ENCODE data around the gene ADAT3.

Gene ADAT3

DNA sequence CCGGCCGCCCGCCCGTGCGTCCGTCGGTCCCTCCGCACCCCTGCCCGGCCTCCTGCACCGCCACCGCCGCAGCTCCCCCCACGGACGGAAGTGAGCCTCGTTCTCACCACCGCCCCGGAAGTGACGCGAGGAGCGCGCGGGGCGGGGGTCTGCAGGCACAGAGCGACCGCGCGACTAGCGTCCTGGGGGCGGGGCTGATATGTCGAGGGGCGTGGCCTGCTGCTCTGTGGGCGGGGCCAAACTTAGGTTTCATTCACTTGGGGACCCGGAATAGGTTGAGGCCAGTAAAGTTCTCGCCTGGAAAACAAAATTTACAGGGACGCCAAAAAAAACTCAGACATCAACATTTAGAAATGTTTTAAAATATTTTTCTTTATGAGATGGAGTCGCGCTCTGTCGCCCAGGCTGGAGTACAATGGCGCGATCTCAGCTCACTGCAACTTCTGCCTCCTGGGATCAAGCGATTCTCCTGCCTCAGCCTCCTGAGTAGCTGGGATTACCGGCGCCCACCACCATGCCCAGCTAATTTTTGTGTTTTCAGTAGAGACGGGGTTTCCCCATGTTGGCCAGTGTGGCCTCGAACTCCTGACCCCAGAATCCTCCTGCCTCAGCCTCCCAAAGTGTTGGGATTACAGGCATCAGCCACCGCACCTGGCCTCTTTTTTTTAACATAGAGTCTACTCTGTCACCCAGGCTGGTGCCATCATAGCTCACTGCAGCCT lies 19.6 kb upstream of the ADAT3 start, which contains the start of gene ABHD17A:
TSS of gene ABHD17A (minus strand) at position 99 of the 722 bp plus-strand sequence. CDS start 3,930 bp downstream, outside the sequence.
- peak; percentile 77 for TF ChIP-seq CREB1 (IDR thresholded peaks at IDR 0.05; ENCODE audit: low read depth)
- peak; percentile 58; the same call in 1 of the 2 replicates for TF ChIP-seq TAF1 (IDR thresholded peaks at IDR 0.05; ENCODE audit: low read depth)

DNA sequence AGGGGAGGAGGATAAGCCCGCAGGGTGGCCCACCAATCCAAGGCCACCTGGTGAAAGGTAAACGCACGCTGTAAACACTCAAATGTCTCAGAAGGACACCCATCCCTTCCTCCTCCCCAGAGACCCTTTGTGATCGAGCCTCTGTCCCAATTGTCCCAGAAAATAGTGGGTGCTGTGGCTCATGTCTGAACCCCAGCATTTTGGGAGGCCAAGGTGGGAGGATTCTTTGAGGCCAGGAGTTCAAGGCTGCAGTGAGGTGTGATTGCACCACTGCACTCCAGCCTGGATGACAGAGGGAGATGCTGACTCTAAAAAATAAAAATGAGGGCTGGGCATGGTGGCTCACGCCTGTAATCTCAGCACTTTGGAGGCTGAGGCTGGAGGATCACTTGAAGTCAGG lies 16.8 kb upstream of the ADAT3 start:
- TF ChIP-seq, protein P1, sequence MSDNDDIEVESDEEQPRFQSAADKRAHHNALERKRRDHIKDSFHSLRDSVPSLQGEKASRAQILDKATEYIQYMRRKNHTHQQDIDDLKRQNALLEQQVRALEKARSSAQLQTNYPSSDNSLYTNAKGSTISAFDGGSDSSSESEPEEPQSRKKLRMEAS (IDR thresholded peaks at IDR 0.05): no peak

DNA sequence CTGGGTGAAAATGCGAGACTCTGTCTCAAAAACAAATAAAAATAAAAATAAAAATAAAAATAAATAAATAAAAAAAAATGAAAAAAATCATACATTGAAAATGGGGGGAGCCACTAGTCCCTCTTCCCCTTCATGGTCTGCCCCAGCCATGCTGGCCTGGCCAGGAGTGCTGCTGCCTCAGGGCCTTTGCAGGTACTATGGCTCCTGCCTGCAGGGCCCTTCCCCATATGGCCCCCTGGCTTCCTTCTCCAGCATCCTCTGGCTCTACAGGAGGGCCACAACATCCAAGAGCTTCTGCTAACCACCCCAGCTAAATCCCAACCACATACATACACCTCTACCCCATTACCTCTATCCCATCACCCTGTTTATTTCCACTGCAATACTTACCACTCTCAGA lies 15.3 kb upstream of the ADAT3 start:
- TF ChIP-seq FOXM1 (IDR thresholded peaks at IDR 0.05; ENCODE audit: borderline replicate concordance, low read depth): no peak
- no peak for TF ChIP-seq EP300 (IDR thresholded peaks at IDR 0.05; ENCODE audit: borderline replicate concordance)
- TF ChIP-seq EGR1 (IDR thresholded peaks at IDR 0.05): no peak
- TF ChIP-seq CEBPB (IDR thresholded peaks at IDR 0.05): no peak
- no peak for TF ChIP-seq ZBTB7A (IDR thresholded peaks at IDR 0.05; ENCODE audit: low read depth)
- no peak for TF ChIP-seq TAF1 (IDR thresholded peaks at IDR 0.05; ENCODE audit: low read depth)
- TF ChIP-seq TEAD4 (IDR thresholded peaks at IDR 0.05): no peak
- TF ChIP-seq, protein P2, sequence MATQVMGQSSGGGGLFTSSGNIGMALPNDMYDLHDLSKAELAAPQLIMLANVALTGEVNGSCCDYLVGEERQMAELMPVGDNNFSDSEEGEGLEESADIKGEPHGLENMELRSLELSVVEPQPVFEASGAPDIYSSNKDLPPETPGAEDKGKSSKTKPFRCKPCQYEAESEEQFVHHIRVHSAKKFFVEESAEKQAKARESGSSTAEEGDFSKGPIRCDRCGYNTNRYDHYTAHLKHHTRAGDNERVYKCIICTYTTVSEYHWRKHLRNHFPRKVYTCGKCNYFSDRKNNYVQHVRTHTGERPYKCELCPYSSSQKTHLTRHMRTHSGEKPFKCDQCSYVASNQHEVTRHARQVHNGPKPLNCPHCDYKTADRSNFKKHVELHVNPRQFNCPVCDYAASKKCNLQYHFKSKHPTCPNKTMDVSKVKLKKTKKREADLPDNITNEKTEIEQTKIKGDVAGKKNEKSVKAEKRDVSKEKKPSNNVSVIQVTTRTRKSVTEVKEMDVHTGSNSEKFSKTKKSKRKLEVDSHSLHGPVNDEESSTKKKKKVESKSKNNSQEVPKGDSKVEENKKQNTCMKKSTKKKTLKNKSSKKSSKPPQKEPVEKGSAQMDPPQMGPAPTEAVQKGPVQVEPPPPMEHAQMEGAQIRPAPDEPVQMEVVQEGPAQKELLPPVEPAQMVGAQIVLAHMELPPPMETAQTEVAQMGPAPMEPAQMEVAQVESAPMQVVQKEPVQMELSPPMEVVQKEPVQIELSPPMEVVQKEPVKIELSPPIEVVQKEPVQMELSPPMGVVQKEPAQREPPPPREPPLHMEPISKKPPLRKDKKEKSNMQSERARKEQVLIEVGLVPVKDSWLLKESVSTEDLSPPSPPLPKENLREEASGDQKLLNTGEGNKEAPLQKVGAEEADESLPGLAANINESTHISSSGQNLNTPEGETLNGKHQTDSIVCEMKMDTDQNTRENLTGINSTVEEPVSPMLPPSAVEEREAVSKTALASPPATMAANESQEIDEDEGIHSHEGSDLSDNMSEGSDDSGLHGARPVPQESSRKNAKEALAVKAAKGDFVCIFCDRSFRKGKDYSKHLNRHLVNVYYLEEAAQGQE (IDR thresholded peaks at IDR 0.05; ENCODE audit: low read depth): no peak
- TF ChIP-seq RAD21 (IDR thresholded peaks at IDR 0.05; ENCODE audit: low read depth): no peak
- TF ChIP-seq, protein P1 (IDR thresholded peaks at IDR 0.05): no peak
- TF ChIP-seq NFIC (IDR thresholded peaks at IDR 0.05): no peak

DNA sequence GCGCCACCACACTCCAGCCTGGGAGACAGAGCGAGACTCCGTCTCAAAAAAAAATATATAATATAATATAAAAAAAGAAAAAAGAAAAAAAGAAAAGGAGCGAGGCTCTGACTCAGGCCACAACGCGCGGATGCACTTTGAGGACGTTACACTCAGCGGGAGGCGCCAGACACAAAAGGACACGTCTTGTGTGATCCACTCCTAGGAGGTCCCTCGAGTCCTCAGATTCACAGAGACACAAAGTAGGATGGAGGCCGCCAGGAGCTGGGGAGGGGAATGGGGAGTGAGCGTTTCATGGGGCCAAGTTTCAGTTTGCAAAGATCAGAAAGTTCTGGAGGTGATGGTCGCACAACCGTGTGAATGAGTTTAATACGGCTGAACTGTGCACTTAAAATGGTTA lies 11.4 kb upstream of the ADAT3 start:
- TF ChIP-seq CREB1 (IDR thresholded peaks at IDR 0.05; ENCODE audit: low read depth) (no peak), TEAD4 (IDR thresholded peaks at IDR 0.05) (no peak), RAD21 (IDR thresholded peaks at IDR 0.05; ENCODE audit: low read depth) (no peak), EP300 (IDR thresholded peaks at IDR 0.05; ENCODE audit: borderline replicate concordance) (no peak), FOXM1 (IDR thresholded peaks at IDR 0.05; ENCODE audit: borderline replicate concordance, low read depth) (no peak), YY1 (IDR thresholded peaks at IDR 0.05; ENCODE audit: low read depth) (no peak), TCF12 (IDR thresholded peaks at IDR 0.05; ENCODE audit: low read depth) (no peak), CEBPB (IDR thresholded peaks at IDR 0.05) (no peak), ZBTB7A (IDR thresholded peaks at IDR 0.05; ENCODE audit: low read depth) (no peak), EGR1 (IDR thresholded peaks at IDR 0.05) (no peak), TAF1 (IDR thresholded peaks at IDR 0.05; ENCODE audit: low read depth) (no peak)
- TF ChIP-seq, protein P2 (IDR thresholded peaks at IDR 0.05; ENCODE audit: low read depth): no peak
- TF ChIP-seq, protein P3, sequence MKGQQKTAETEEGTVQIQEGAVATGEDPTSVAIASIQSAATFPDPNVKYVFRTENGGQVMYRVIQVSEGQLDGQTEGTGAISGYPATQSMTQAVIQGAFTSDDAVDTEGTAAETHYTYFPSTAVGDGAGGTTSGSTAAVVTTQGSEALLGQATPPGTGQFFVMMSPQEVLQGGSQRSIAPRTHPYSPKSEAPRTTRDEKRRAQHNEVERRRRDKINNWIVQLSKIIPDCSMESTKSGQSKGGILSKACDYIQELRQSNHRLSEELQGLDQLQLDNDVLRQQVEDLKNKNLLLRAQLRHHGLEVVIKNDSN (IDR thresholded peaks at IDR 0.05): no peak
- TF ChIP-seq, protein P1 (IDR thresholded peaks at IDR 0.05): no peak

DNA sequence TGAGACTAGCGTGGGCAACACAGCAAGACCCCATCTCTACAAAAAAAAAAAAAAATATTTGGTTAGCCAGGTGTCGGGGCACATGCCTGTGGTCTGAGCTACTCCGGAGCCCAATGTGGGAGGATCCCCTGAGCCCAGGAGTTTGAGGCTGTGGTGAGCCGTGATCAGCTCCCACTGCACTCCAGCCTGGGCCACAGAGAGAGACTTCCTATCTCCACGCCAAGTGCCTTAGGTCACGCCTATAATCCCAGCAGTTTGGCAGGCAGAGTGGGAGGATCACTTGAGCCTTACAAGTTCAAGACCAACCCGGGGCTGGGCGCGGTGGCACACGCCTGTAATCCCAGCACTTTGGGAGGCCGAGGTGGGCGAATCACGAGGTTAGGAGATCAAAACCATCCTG lies 8.7 kb upstream of the ADAT3 start:
- TF ChIP-seq, protein P1 (IDR thresholded peaks at IDR 0.05): no peak
- TF ChIP-seq NFIC (IDR thresholded peaks at IDR 0.05) (no peak), ZBTB7A (IDR thresholded peaks at IDR 0.05; ENCODE audit: low read depth) (no peak), EGR1 (IDR thresholded peaks at IDR 0.05) (no peak), CREB1 (IDR thresholded peaks at IDR 0.05; ENCODE audit: low read depth) (no peak), CEBPB (IDR thresholded peaks at IDR 0.05) (no peak), YY1 (IDR thresholded peaks at IDR 0.05; ENCODE audit: low read depth) (no peak), FOXM1 (IDR thresholded peaks at IDR 0.05; ENCODE audit: borderline replicate concordance, low read depth) (no peak), TCF12 (IDR thresholded peaks at IDR 0.05; ENCODE audit: low read depth) (no peak)
- TF ChIP-seq, protein P3 (IDR thresholded peaks at IDR 0.05): no peak
- TF ChIP-seq, protein P2 (IDR thresholded peaks at IDR 0.05; ENCODE audit: low read depth): no peak
